GM12878 (cell line): Measurements from ENCODE around the gene ARHGEF26. TPM values are rescaled to one million over a fixed set of nuclear protein-coding genes. Genes with fewer than 3 reads are reported as not detected.

Source experiments
- ATAC-seq: fragments of 200-7000 bp; cut with Tn5 transposase; 3 replicates; pipeline ENCODE4 v1.9.1; 2020; ENCODE audit warnings: mild to moderate bottlenecking, moderate library complexity
- BruUV-seq: library from RNA; stranded (reverse); fragments of 400-500 nt; replicated peaks from 2 replicates; lab custom pipeline; 2021; lab: Mats Ljungman, UMichigan
- CTCF ChIA-PET: fragments of 300-600 bp; sonication (Branson Sonifier 250); formaldehyde crosslinking; extraction: SDS; loops from one replicate; lab custom pipeline; 2021; ENCODE audit warnings: inconsistent platforms; lab: Yijun Ruan, JAX
- POLR2A ChIA-PET: fragments of 350-600 bp; formaldehyde crosslinking; extraction: SDS; loops from one replicate; lab custom pipeline; 2021; ENCODE audit warnings: inconsistent platforms; lab: Charles Lee
- RAD21 ChIA-PET: fragments of 300-600 bp; sonication (Branson Sonifier 250); formaldehyde crosslinking; loops from one replicate; lab custom pipeline; 2023; ENCODE audit warnings: antibody characterized with exemption; ENCODE audit not compliant: unreplicated experiment; lab: Charles Lee
- SMC1A ChIA-PET: fragments of 300-600 bp; sonication (Branson Sonifier 250); formaldehyde crosslinking; loops from one replicate; lab custom pipeline; 2023; ENCODE audit not compliant: unreplicated experiment, uncharacterized antibody; lab: Charles Lee
- DNase-seq: peaks from one replicate; pipeline ENCODE4 v3.0.0-alpha.2; 2011; ENCODE audit warnings: low read depth, low spot score
- FAIRE-seq: peaks from 3 replicates; lab custom pipeline; 2011; peaks lifted over from hg19 to GRCh38; lab: Jason Lieb, UNC
- H2AFZ ChIP-seq: 2 replicates; pipeline ENCODE4 v1.6.0; 2011; ENCODE audit warnings: low read depth, low read length, control low read depth; ENCODE audit not compliant: control insufficient read depth
- H3K27ac ChIP-seq: 2 replicates; pipeline ENCODE4 v1.5.1; 2011; ENCODE audit warnings: control low read depth; ENCODE audit not compliant: control insufficient read depth, insufficient read depth
- H3K27me3 ChIP-seq, 2 experiments: replicated peaks in 1 of 2; 2 replicates each; pipeline versions ENCODE4 v1.6.0 to v1.6.1; 2011; ENCODE audit warnings: low read length in 1 of 2; ENCODE audit not compliant: control insufficient read depth in 2 of 2, insufficient read depth in 2 of 2
- H3K36me3 ChIP-seq, 2 experiments: 2 replicates each; pipeline ENCODE4 v1.5.1; 2011; ENCODE audit warnings: low read length in 1 of 2; ENCODE audit not compliant: control insufficient read depth in 2 of 2, insufficient read depth in 2 of 2
- H3K4me1 ChIP-seq: 2 replicates; pipeline ENCODE4 v1.6.1; 2011; ENCODE audit warnings: mild to moderate bottlenecking, low read length, moderate library complexity, mixed read lengths; ENCODE audit not compliant: control insufficient read depth, insufficient read depth
- H3K4me2 ChIP-seq: 2 replicates; pipeline ENCODE4 v1.6.0; 2011; ENCODE audit warnings: control low read depth; ENCODE audit not compliant: control insufficient read depth, insufficient read depth
- H3K4me3 ChIP-seq: fragments of 200-600 bp; sonication (generic); 2 replicates; pipeline ENCODE4 v1.5.1; 2016
- H3K79me2 ChIP-seq: 2 replicates; pipeline ENCODE4 v1.6.0; 2011; ENCODE audit warnings: low read length; ENCODE audit not compliant: control insufficient read depth, insufficient read depth
- H3K9ac ChIP-seq: 2 replicates; pipeline ENCODE4 v1.8.0; 2011; ENCODE audit warnings: low read length, control low read depth, mixed read lengths; ENCODE audit not compliant: control insufficient read depth, insufficient read depth
- H3K9me3 ChIP-seq: replicated peaks from 3 replicates; pipeline ENCODE4 v1.5.1; 2011; ENCODE audit warnings: mild to moderate bottlenecking, low read length; ENCODE audit not compliant: control insufficient read depth, insufficient read depth
- H4K20me1 ChIP-seq: 2 replicates; pipeline ENCODE4 v1.6.0; 2011; ENCODE audit not compliant: control insufficient read depth, insufficient read depth
- ATF7 ChIP-seq: fragments of 450-650 bp; IDR thresholded peaks from 2 replicates; pipeline ENCODE4 v1.6.1; 2016; ENCODE audit warnings: low read depth, mild to moderate bottlenecking
- BCL3 ChIP-seq: IDR thresholded peaks from 2 replicates; pipeline ENCODE4 v1.6.1; 2011; ENCODE audit warnings: borderline replicate concordance, low read depth, mild to moderate bottlenecking, moderate library complexity, low read length; ENCODE audit not compliant: insufficient read depth, poor library complexity, severe bottlenecking
- CHD1 ChIP-seq: IDR thresholded peaks from 2 replicates; pipeline ENCODE4 v1.6.1; 2012; ENCODE audit warnings: low read depth, low read length, improper control_type of control experiment
- CREM ChIP-seq: IDR thresholded peaks from 2 replicates; pipeline ENCODE4 v1.6.1; 2014; ENCODE audit warnings: antibody characterized with exemption, low read depth
- ELK1 ChIP-seq: IDR thresholded peaks from 2 replicates; pipeline ENCODE4 v1.6.1; 2012; ENCODE audit warnings: low read depth, low read length, improper control_type of control experiment
- ESRRA ChIP-seq: IDR thresholded peaks from 2 replicates; pipeline ENCODE4 v1.6.1; 2012; ENCODE audit warnings: mild to moderate bottlenecking, low read length, improper control_type of control experiment
- ETV6 ChIP-seq, 2 experiments: fragments of 450-650 bp in 1 of 2; IDR thresholded peaks in 1 of 2; conservative IDR thresholded peaks in 1 of 2; 2 replicates each; pipeline ENCODE4 v1.6.1; 2014; ENCODE audit warnings: antibody characterized with exemption in 1 of 2, borderline replicate concordance in 1 of 2, low read depth in 1 of 2, mild to moderate bottlenecking in 1 of 2, moderate library complexity in 1 of 2
- HDAC6 ChIP-seq: fragments of 200-600 bp; sonication (generic); IDR thresholded peaks from one replicate; pipeline ENCODE4 v1.8.0; 2017; ENCODE audit warnings: antibody characterized with exemption; ENCODE audit not compliant: unreplicated experiment
- IRF3 ChIP-seq: fragments of 450-650 bp; IDR thresholded peaks from 2 replicates; pipeline ENCODE4 v1.6.1; 2014; ENCODE audit warnings: mild to moderate bottlenecking
- MLLT1 ChIP-seq: fragments of 450-650 bp; IDR thresholded peaks from 2 replicates; pipeline ENCODE4 v1.6.1; 2016; ENCODE audit warnings: mild to moderate bottlenecking
- NBN ChIP-seq: fragments of 450-650 bp; IDR thresholded peaks from 2 replicates; pipeline ENCODE4 v1.6.1; 2016
- NFXL1 ChIP-seq: fragments of 450-650 bp; IDR thresholded peaks from 2 replicates; pipeline ENCODE4 v1.6.1; 2017; ENCODE audit warnings: antibody characterized with exemption, mild to moderate bottlenecking, borderline replicate concordance
- NFYA ChIP-seq: IDR thresholded peaks from 2 replicates; pipeline ENCODE4 v1.6.1; 2011; ENCODE audit warnings: low read depth, mild to moderate bottlenecking, low read length, improper control_type of control experiment, borderline replicate concordance
- NR2C1 ChIP-seq: fragments of 450-650 bp; IDR thresholded peaks from 2 replicates; pipeline ENCODE4 v1.6.1; 2017; ENCODE audit warnings: antibody characterized with exemption, mild to moderate bottlenecking, moderate library complexity
- TCF3 ChIP-seq: IDR thresholded peaks from 2 replicates; pipeline ENCODE4 v1.6.1; 2012; ENCODE audit warnings: low read depth, mild to moderate bottlenecking, low read length, borderline replicate concordance; ENCODE audit not compliant: insufficient read depth
- ZBTB33 ChIP-seq: fragments of 450-650 bp; IDR thresholded peaks from 2 replicates; pipeline ENCODE4 v1.6.1; 2017; ENCODE audit warnings: mild to moderate bottlenecking
- in situ Hi-C: fragments of 300-500 bp; cut with MboI; formaldehyde crosslinking; loops from 9 replicates; pipeline ENCODE4 v1.14.3; 2018; ENCODE audit warnings: mixed read lengths
- intact Hi-C: fragments of 100-400 bp; cut with micrococcal nuclease; formaldehyde crosslinking; loops from one replicate; pipeline ENCODE4 v1.14.2; 2022; ENCODE audit not compliant: unreplicated experiment
- polyA plus RNA-seq, 11 experiments: library from polyadenylated mRNA; depleted of rRNA in 4 of 11; unstranded in 6 of 11; stranded (reverse) in 5 of 11; fragments of >200 nt; fragmentation: Nextera tagmentation in 4 of 11; fragmentation: Illumina TruSeq in 1 of 11; extraction: Ambion mirVana in 4 of 11; extraction: Trizol in 1 of 11; gene quantifications; 1 replicate in 1 of 11; 2 replicates in 10 of 11; pipeline versions ENCODE4 v1.2.1 to v1.2.3, GENCODE V29; 2011 to 2016; ENCODE audit warnings: inconsistent platforms in 2 of 11, missing spikeins in 2 of 11, low read depth in 1 of 11
- total RNA-seq, 4 experiments: library from RNA; depleted of rRNA in 3 of 4; stranded (reverse); fragments of >200 nt in 3 of 4; fragmentation: Illumina TruSeq in 1 of 4; extraction: Trizol in 1 of 4; gene quantifications; 2 replicates each; pipeline versions ENCODE4 v1.2.1 to v1.2.3, GENCODE V29; 2013 to 2021

ARHGEF26 gene
- total and polyA plus RNA-seq, 10 of the 15 experiments (the other 5 are each of a cell fraction or from before 2014, with no cell fraction given), result 0.02 to 0.47 (median 0.05) TPM; not detected in 1

- TF ChIP-seq ETV6 (conservative IDR thresholded peaks at IDR 0.05 in 1 of 2, IDR thresholded peaks at IDR 0.05 in 1 of 2; ENCODE audit: borderline replicate concordance in 1 of 2, low read depth in 1 of 2) (no peak), TCF3 (no peak), CHD1 (no peak), ESRRA (no peak)
- TF ChIP-seq, all 136 proteins: peak for 0
These were observed 99.3 kb downstream of the ARHGEF26 start (continued) for GRCh38 chr3:154220462-154220861.

- H3K27ac ChIP-seq, result no peak overlapping the region
- CTCF ChIA-PET, result no interaction called here
- no peak for ATAC-seq
- SMC1A ChIA-PET, result no interaction called here
- H3K27me3 ChIP-seq, result no peaks in the 10 kb centered on the region
- no peaks in the 10 kb centered on the region for H3K79me2 ChIP-seq
- POLR2A ChIA-PET, result no interaction called here
- no peak overlapping the region for H3K4me3 ChIP-seq
- FAIRE-seq, result no peak
- no peak for DNase-seq
- TF ChIP-seq NBN (no peak), ELK1 (no peak), TCF3 (no peak), IRF3 (no peak), NR2C1 (no peak), NFXL1 (no peak), MLLT1 (no peak), ATF7 (no peak), CREM (no peak), HDAC6 (no peak), BCL3 (no peak), NFYA (no peak), ZBTB33 (no peak)
- TF ChIP-seq, all 136 proteins: peak for 0
- Histone ChIP-seq H3K4me2 (no peak overlapping the region), H3K9me3 (no peaks in the 10 kb centered on the region), H3K36me3 (no peaks in the 10 kb centered on the region), H3K4me1 (no peaks in the 10 kb centered on the region), H3K9ac (no peak overlapping the region), H2AFZ (no peak overlapping the region), H4K20me1 (no peaks in the 10 kb centered on the region)
- intact Hi-C loops, result no loop called here
- no TSS peak for BruUV-seq
- in situ Hi-C loops, result no loop called here
- RAD21 ChIA-PET, result no interaction called here
These were observed 102.3 kb downstream of the ARHGEF26 start for GRCh38 chr3:154223519-154223918.
